Liver (tissue), 9 donors: ENCODE data around the gene NRM. TPM values are rescaled to one million over a fixed set of nuclear protein-coding genes. Genes with fewer than 3 reads are reported as not detected.

ENCODE experiments used
- DNase-seq: peaks from one replicate; pipeline ENCODE4 v3.0.0-alpha.2; 2017; ENCODE audit warnings: low spot score
- H3K27ac ChIP-seq, 2 donors: one replicate each; pipeline ENCODE4 v1.7.0; 2013; ENCODE audit warnings: inconsistent platforms in 2 of 2, low read length in 2 of 2, control low read depth in 1 of 2, low read depth in 1 of 2, mild to moderate bottlenecking in 1 of 2
- H3K27me3 ChIP-seq, 4 donors: one replicate each; pipeline versions ENCODE4 v1.6.1 to v1.7.0; 2013; ENCODE audit warnings: low read length in 3 of 4, inconsistent platforms in 1 of 4, mild to moderate bottlenecking in 1 of 4, moderate library complexity in 1 of 4; ENCODE audit not compliant: control insufficient read depth in 4 of 4, insufficient read depth in 4 of 4
- H3K36me3 ChIP-seq, 4 donors: one replicate each; pipeline versions ENCODE4 v1.6.1 to v1.7.0; 2013; ENCODE audit warnings: low read length in 3 of 4, mild to moderate bottlenecking in 3 of 4, low read depth in 1 of 4, moderate library complexity in 1 of 4; ENCODE audit not compliant: control insufficient read depth in 4 of 4, insufficient read depth in 3 of 4
- H3K4me1 ChIP-seq, 4 donors: one replicate each; pipeline versions ENCODE4 v1.6.1 to v1.7.0; 2013; ENCODE audit warnings: low read length in 3 of 4, mild to moderate bottlenecking in 3 of 4, moderate library complexity in 1 of 4; ENCODE audit not compliant: control insufficient read depth in 4 of 4, insufficient read depth in 4 of 4
- H3K4me3 ChIP-seq, 3 donors: one replicate each; pipeline versions ENCODE4 v1.6.1 to v1.7.0; 2013; ENCODE audit warnings: low read length in 3 of 3, control low read depth in 1 of 3, low read depth in 1 of 3, mild to moderate bottlenecking in 1 of 3
- H3K9ac ChIP-seq, 2 donors: one replicate each; pipeline ENCODE4 v1.7.0; 2013; ENCODE audit warnings: low read length in 2 of 2, mild to moderate bottlenecking in 2 of 2, moderate library complexity in 2 of 2, control low read depth in 1 of 2, low read depth in 1 of 2
- H3K9me3 ChIP-seq, 4 donors: one replicate each; pipeline versions ENCODE4 v1.6.1 to v1.7.0; 2013; ENCODE audit warnings: low read length in 3 of 4; ENCODE audit not compliant: control insufficient read depth in 4 of 4
- ATF3 ChIP-seq: IDR thresholded peaks from 2 replicates; pipeline ENCODE4 v1.6.1; 2016; ENCODE audit warnings: antibody characterized with exemption
- CTCF ChIP-seq: fragments of 150-350 bp; IDR thresholded peaks from 2 replicates; pipeline ENCODE4 v1.5.1; 2017; ENCODE audit warnings: improper control_type of control experiment, low read depth, low read length; ENCODE audit not compliant: missing input control
- EGR1 ChIP-seq, 2 donors: IDR thresholded peaks; 2 replicates each; pipeline ENCODE4 v1.6.1; 2016 to 2018; ENCODE audit warnings: antibody characterized with exemption in 2 of 2, low read depth in 2 of 2
- FOXA1 ChIP-seq: IDR thresholded peaks from 2 replicates; pipeline ENCODE4 v1.6.1; 2016; ENCODE audit warnings: antibody characterized with exemption
- GABPA ChIP-seq, 2 donors: IDR thresholded peaks in 1 of 2; conservative IDR thresholded peaks in 1 of 2; 2 replicates each; pipeline ENCODE4 v1.6.1; 2016; ENCODE audit warnings: antibody characterized with exemption in 2 of 2, mild to moderate bottlenecking in 1 of 2, moderate library complexity in 1 of 2
- HNF4A ChIP-seq, 2 donors: conservative IDR thresholded peaks; 2 replicates each; pipeline ENCODE4 v1.6.1; 2016; ENCODE audit warnings: antibody characterized with exemption in 2 of 2, mild to moderate bottlenecking in 2 of 2
- MAX ChIP-seq: IDR thresholded peaks from 2 replicates; pipeline ENCODE4 v1.6.1; 2016; ENCODE audit warnings: antibody characterized with exemption
- NR2F2 ChIP-seq: IDR thresholded peaks from 2 replicates; pipeline ENCODE4 v1.6.1; 2016; ENCODE audit warnings: antibody characterized with exemption
- RAD21 ChIP-seq, 2 donors: IDR thresholded peaks; 2 replicates each; pipeline ENCODE4 v1.6.1; 2016; ENCODE audit warnings: antibody characterized with exemption in 2 of 2, mild to moderate bottlenecking in 2 of 2
- REST ChIP-seq: IDR thresholded peaks from 2 replicates; pipeline ENCODE4 v1.6.1; 2016; ENCODE audit warnings: antibody characterized with exemption, mild to moderate bottlenecking
- RXRA ChIP-seq, 2 donors: IDR thresholded peaks; 2 replicates each; pipeline ENCODE4 v1.6.1; 2017 to 2018; ENCODE audit warnings: antibody characterized with exemption in 2 of 2, mild to moderate bottlenecking in 1 of 2
- SP1 ChIP-seq: IDR thresholded peaks from 2 replicates; pipeline ENCODE4 v1.6.1; 2018; ENCODE audit warnings: antibody characterized with exemption, mild to moderate bottlenecking
- WGBS: extraction: QIAGEN DNeasy Blood & Tissue Kit; methylation state at CpG from one replicate; pipeline ENCODE4 v1.1.7; 2013; 5-methylcytosine and 5-hydroxymethylcytosine counted together
- polyA plus RNA-seq, 2 donors: library from polyadenylated mRNA; stranded (reverse) in 1 of 2; unstranded in 1 of 2; fragments of 200-250 nt in 1 of 2; fragments of >200 nt in 1 of 2; fragmentation: Nextera tagmentation in 1 of 2; extraction: Ambion mirVana in 1 of 2; gene quantifications; one replicate each; pipeline versions ENCODE4 v1.2.1 to v1.2.3, GENCODE V29; 2013 to 2015
- total RNA-seq, 2 donors: library from RNA; depleted of rRNA; stranded (reverse); fragments of >200 nt; gene quantifications; one replicate each; pipeline ENCODE4 v1.2.3, GENCODE V29; 2014
- donor health status: healthy.
- donor health status: healthy.
- donor health status: healthy.
- donor health status: healthy.
- donor health status: healthy.

Gene NRM
- total and polyA plus RNA-seq, 4 donors, result 0.59 to 3.3 (median 2.4) TPM

GRCh38 chr6:30726506-30727413, 36.0 kb upstream of the NRM start:
- peaks cover 17 to 55% (median 47%) of the 10 kb centered on the region in 4 donors for H3K36me3 ChIP-seq
- no peaks in the 10 kb centered on the region for H3K27me3 ChIP-seq
- TF ChIP-seq RXRA (IDR thresholded peaks at IDR 0.05) (no peak), REST (no peak)
- H3K9me3 ChIP-seq, result no peaks in the 10 kb centered on the region
- no peak for DNase-seq
- WGBS, result 91% methylated on average over 11 of the region's 11 CpGs
- no peak overlapping the region for H3K9ac ChIP-seq
- no peak overlapping the region for H3K4me3 ChIP-seq
- H3K27ac ChIP-seq, result no peak overlapping the region
- peaks cover 0 to 35% (median 25%) of the 10 kb centered on the region in 4 donors for H3K4me1 ChIP-seq

GRCh38 chr6:30725713-30726505, 35.1 kb upstream of the NRM start:
- TF ChIP-seq CTCF (no peak), GABPA (IDR thresholded peaks at IDR 0.05 in 1 of 2, conservative IDR thresholded peaks at IDR 0.05 in 1 of 2) (no peak), EGR1 (IDR thresholded peaks at IDR 0.05; ENCODE audit: low read depth in 2 of 2) (no peak), FOXA1 (no peak), ATF3 (no peak), RAD21 (IDR thresholded peaks at IDR 0.05) (no peak), MAX (no peak), REST (no peak), HNF4A (conservative IDR thresholded peaks at IDR 0.05) (no peak), RXRA (IDR thresholded peaks at IDR 0.05) (no peak), NR2F2 (no peak), SP1 (no peak)
- peaks cover 17 to 55% (median 47%) of the 10 kb centered on the region in 4 donors for H3K36me3 ChIP-seq
- H3K27ac ChIP-seq, result no peak overlapping the region
- no peak overlapping the region for H3K4me3 ChIP-seq
- 65% methylated on average over 3 of the region's 3 CpGs for WGBS
- H3K9me3 ChIP-seq, result no peaks in the 10 kb centered on the region
- DNase-seq, result no peak
- no peak overlapping the region for H3K9ac ChIP-seq
- peaks cover 0 to 37% (median 26%) of the 10 kb centered on the region in 4 donors for H3K4me1 ChIP-seq
- no peaks in the 10 kb centered on the region for H3K27me3 ChIP-seq
